PFSK-1 (cell line): ENCODE results near the gene MRGPRG.

ENCODE experiments used
- FOXP2 ChIP-seq: optimal IDR thresholded peaks from 2 replicates; pipeline ENCODE3; 2011; ENCODE audit warnings: borderline replicate concordance, control low read depth, inconsistent platforms; ENCODE audit not compliant: insufficient read depth; ENCODE audit errors: extremely low read length, extremely low read depth
- POLR2AphosphoS5 ChIP-seq: IDR thresholded peaks from 2 replicates; pipeline ENCODE4 v1.6.1; 2012; ENCODE audit warnings: low read depth, mild to moderate bottlenecking, control low read depth, low read length, moderate library complexity
- SIN3A ChIP-seq: IDR thresholded peaks from 2 replicates; pipeline ENCODE4 v1.6.1; 2012; ENCODE audit warnings: mild to moderate bottlenecking, low read length, moderate library complexity, borderline replicate concordance; ENCODE audit not compliant: insufficient read depth
- TAF1 ChIP-seq: IDR thresholded peaks from 2 replicates; pipeline ENCODE4 v1.6.1; 2012; ENCODE audit warnings: low read length, control low read depth, borderline replicate concordance; ENCODE audit not compliant: insufficient read depth
- TF ChIP-seq, protein P1 (sequence below), 2 experiments: IDR thresholded peaks; 2 replicates each; pipeline versions ENCODE4 v1.6.1 to v1.8.0; 2011 to 2012; ENCODE audit warnings: low read depth in 2 of 2, low read length in 2 of 2, control low read depth in 1 of 2, inconsistent platforms in 1 of 2, mild to moderate bottlenecking in 1 of 2, moderate library complexity in 1 of 2; ENCODE audit not compliant: insufficient read depth in 1 of 2

Gene MRGPRG

DNA sequence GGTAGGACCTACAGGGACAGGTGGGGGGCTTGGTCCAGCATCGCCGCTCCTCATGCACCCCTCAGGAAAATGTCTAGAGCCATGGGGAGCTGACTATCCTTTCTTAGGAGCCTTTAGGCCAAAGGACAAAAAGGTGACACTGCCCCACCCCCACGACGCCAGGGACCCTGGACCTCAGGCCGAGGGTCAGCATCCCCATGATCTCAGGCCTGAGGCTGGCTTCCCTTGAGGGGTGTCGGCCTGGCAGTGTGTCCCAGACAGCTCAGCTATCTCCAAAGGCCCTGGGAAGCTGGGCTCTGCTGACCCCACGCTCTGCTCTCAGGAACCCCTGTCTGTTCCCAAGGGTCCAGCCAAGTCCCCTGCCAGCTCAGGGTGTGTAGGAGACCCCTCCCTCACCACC lies 16.3 kb downstream of the MRGPRG start:
- no peak for TF ChIP-seq SIN3A
- TF ChIP-seq POLR2AphosphoS5 = no peak
- no peak for TF ChIP-seq FOXP2
- TF ChIP-seq, protein P1, sequence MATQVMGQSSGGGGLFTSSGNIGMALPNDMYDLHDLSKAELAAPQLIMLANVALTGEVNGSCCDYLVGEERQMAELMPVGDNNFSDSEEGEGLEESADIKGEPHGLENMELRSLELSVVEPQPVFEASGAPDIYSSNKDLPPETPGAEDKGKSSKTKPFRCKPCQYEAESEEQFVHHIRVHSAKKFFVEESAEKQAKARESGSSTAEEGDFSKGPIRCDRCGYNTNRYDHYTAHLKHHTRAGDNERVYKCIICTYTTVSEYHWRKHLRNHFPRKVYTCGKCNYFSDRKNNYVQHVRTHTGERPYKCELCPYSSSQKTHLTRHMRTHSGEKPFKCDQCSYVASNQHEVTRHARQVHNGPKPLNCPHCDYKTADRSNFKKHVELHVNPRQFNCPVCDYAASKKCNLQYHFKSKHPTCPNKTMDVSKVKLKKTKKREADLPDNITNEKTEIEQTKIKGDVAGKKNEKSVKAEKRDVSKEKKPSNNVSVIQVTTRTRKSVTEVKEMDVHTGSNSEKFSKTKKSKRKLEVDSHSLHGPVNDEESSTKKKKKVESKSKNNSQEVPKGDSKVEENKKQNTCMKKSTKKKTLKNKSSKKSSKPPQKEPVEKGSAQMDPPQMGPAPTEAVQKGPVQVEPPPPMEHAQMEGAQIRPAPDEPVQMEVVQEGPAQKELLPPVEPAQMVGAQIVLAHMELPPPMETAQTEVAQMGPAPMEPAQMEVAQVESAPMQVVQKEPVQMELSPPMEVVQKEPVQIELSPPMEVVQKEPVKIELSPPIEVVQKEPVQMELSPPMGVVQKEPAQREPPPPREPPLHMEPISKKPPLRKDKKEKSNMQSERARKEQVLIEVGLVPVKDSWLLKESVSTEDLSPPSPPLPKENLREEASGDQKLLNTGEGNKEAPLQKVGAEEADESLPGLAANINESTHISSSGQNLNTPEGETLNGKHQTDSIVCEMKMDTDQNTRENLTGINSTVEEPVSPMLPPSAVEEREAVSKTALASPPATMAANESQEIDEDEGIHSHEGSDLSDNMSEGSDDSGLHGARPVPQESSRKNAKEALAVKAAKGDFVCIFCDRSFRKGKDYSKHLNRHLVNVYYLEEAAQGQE (IDR thresholded peaks at IDR 0.05; ENCODE audit: insufficient read depth in 1 of 2, low read depth in 2 of 2, low read length in 2 of 2) = no peak
- TF ChIP-seq TAF1 = no peak

DNA sequence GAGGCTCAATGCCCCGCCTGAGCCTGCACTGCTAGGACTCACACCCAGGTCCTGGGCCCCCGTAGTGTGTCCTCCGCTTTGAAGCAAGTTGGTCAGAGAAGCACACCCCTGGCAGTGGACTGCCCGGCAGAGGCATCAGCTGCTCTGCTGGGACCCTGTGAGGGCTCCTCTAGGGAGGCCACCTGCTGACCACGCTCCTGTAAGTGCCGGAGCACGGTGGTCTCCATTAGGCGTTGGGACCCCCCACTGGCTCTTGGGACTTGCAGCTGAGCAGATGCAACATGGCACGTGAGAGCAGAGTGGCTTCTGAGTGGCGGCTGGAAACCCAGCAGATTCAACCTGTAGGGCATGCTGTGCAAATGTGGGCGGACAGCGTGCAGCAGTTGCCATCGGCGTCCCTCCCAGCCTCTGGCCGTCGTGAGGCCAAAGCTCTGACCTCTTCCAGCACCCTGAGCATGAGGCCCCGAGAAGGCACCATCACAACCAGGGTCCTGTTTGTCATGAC lies 16.9 kb downstream of the MRGPRG start:
- TF ChIP-seq SIN3A = no peak
- no peak for TF ChIP-seq FOXP2
- TF ChIP-seq TAF1 = no peak
- no peak for TF ChIP-seq POLR2AphosphoS5
- TF ChIP-seq, protein P1 (IDR thresholded peaks at IDR 0.05; ENCODE audit: insufficient read depth in 1 of 2, low read depth in 2 of 2, low read length in 2 of 2) = no peak

DNA sequence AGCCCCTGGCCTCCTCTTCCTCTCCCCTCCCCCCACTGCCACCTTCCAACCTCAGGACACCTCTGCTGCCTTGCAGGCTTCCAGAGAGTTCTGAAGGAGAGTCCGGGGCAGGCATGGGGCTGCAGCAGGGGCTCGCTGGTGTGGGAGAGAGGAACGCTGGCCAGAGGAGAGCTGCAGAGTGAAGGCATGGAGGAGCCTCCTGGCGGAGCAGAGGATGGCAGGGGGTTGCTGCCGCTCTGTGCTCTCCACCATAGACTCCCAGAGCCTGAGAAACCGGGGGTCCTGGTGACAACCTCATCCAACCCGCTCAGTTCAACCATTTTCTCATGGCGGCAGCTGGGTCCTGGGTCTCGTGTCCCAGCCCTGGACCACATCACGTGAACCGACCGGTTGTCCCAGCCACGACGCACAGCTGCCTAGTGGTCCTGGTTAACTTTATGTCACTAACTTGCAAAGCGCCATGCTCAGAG lies 17.5 kb downstream of the MRGPRG start:
- TF ChIP-seq TAF1 (no peak), FOXP2 (no peak), SIN3A (no peak), POLR2AphosphoS5 (no peak)
- TF ChIP-seq, protein P1 (IDR thresholded peaks at IDR 0.05; ENCODE audit: insufficient read depth in 1 of 2, low read depth in 2 of 2, low read length in 2 of 2) = no peak

DNA sequence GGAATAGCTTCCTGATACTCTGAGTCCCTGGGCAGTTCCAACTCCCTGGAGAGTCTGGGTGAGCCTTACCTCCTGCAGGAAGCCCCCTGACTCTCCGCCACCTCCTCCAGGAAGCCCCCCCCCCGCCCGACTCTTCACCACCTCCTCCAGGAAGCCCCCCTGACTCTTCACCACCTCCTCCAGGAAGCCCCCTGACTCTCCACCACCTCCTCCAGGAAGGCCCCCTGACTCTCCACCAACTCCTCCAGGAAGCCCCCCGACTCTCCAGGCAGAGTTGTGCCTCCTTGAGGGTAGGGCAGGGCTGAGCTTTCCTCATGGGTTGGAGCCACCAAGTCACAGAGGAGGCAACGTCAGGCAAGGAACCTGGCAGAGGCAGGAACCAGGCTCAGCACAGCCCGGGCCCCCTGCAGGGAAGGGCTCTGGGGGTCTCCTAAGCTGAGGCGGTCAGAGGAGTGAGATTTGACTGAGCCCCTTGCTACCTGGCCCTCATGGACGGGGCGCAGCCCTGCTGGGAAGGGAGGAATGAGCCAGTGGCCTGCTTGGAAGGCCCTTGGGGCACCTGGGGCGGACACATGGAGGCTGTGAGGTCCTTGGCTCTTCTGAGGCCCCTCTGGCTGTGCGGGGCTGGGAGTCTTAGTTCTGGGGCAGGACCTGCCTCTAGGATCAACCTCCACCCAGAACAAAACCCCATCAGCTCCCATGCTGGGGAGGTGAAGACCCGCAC lies 18.1 kb downstream of the MRGPRG start:
- TF ChIP-seq FOXP2 (no peak), POLR2AphosphoS5 (no peak), TAF1 (no peak), SIN3A (no peak)
- TF ChIP-seq, protein P1 (IDR thresholded peaks at IDR 0.05; ENCODE audit: insufficient read depth in 1 of 2, low read depth in 2 of 2, low read length in 2 of 2) = no peak
